Neural cell (in vitro differentiated cells): ENCODE results near the gene FAM163B. TPM values are rescaled to one million over a fixed set of nuclear protein-coding genes. Genes with fewer than 3 reads are reported as not detected.

ENCODE experiments used
- H2AFZ ChIP-seq: fragments of 200-600, 300-800 bp; sonication (generic), shearing (Covaris generic); 2 replicates; pipeline ENCODE4 v1.6.0; 2014; ENCODE audit warnings: low read depth, mild to moderate bottlenecking, antibody characterized with exemption, low read length, moderate library complexity
- H3F3A ChIP-seq: fragments of 200-600 bp; shearing (Covaris generic); 2 replicates; pipeline ENCODE4 v1.6.1; 2016; ENCODE audit warnings: mild to moderate bottlenecking, moderate library complexity, mixed read lengths, antibody characterized with exemption, low read length; ENCODE audit not compliant: insufficient read depth, poor library complexity, severe bottlenecking
- H3K27ac ChIP-seq: fragments of 200-600, 300-800 bp; sonication (generic), shearing (Covaris generic); 2 replicates; pipeline ENCODE4 v1.5.1; 2014; ENCODE audit warnings: mild to moderate bottlenecking, low read length, moderate library complexity
- H3K27me3 ChIP-seq: fragments of 300-800, 200-600 bp; sonication (generic), shearing (Covaris generic); 2 replicates; pipeline ENCODE4 v1.6.0; 2014; ENCODE audit warnings: mild to moderate bottlenecking, low read depth, low read length, moderate library complexity; ENCODE audit not compliant: insufficient read depth
- H3K36me3 ChIP-seq: fragments of 300-800, 200-600 bp; sonication (generic), shearing (Covaris generic); 2 replicates; pipeline ENCODE4 v1.5.1; 2014; ENCODE audit warnings: mild to moderate bottlenecking, antibody characterized with exemption, low read length, moderate library complexity; ENCODE audit not compliant: insufficient read depth
- H3K4me2 ChIP-seq: fragments of 300-800, 200-600 bp; sonication (generic), shearing (Covaris generic); 2 replicates; pipeline ENCODE4 v1.6.0; 2014; ENCODE audit warnings: mild to moderate bottlenecking, low read length
- H3K4me3 ChIP-seq: fragments of 300-800, 200-600 bp; sonication (generic), shearing (Covaris generic); 2 replicates; pipeline ENCODE4 v1.5.1; 2014; ENCODE audit warnings: mild to moderate bottlenecking, low read length, moderate library complexity
- H3K79me2 ChIP-seq: fragments of 200-600 bp; shearing (Covaris generic); replicated peaks from 2 replicates; pipeline ENCODE4 v1.6.0; 2014; ENCODE audit warnings: mild to moderate bottlenecking, low read length, moderate library complexity; ENCODE audit not compliant: insufficient read depth
- H3K9ac ChIP-seq: fragments of 300-800, 200-600 bp; sonication (generic), shearing (Covaris generic); 2 replicates; pipeline ENCODE4 v1.6.1; 2016; ENCODE audit warnings: mild to moderate bottlenecking, low read length, mixed read lengths
- H3K9me2 ChIP-seq: fragments of 200-600 bp; shearing (Covaris generic); 2 replicates; pipeline ENCODE4 v1.6.1; 2016; ENCODE audit warnings: mild to moderate bottlenecking, low read length, mixed read lengths; ENCODE audit not compliant: insufficient read depth
- H3K9me3 ChIP-seq: fragments of 200-600, 300-800 bp; sonication (generic), shearing (Covaris generic); 2 replicates; pipeline ENCODE4 v1.6.1; 2016; ENCODE audit warnings: mild to moderate bottlenecking, mixed run types, low read length, moderate library complexity, mixed read lengths
- H4K20me1 ChIP-seq: fragments of 200-600 bp; shearing (Covaris generic); 2 replicates; pipeline ENCODE4 v1.6.1; 2016; ENCODE audit warnings: mild to moderate bottlenecking, mixed run types; ENCODE audit not compliant: insufficient read depth
- CTCF ChIP-seq: fragments of 450-650 bp; IDR thresholded peaks from 2 replicates; pipeline ENCODE4 v1.5.1; 2014; ENCODE audit warnings: antibody characterized with exemption, mild to moderate bottlenecking, moderate library complexity; ENCODE audit not compliant: poor library complexity, severe bottlenecking
- EP300 ChIP-seq: fragments of 450-650 bp; conservative IDR thresholded peaks from 2 replicates; pipeline ENCODE4 v1.6.1; 2014; ENCODE audit warnings: antibody characterized with exemption, mild to moderate bottlenecking, moderate library complexity; ENCODE audit not compliant: poor library complexity, severe bottlenecking
- EZH2 ChIP-seq: fragments of 200-600, 300-800 bp; shearing (Covaris generic), sonication (generic); IDR thresholded peaks from 2 replicates; pipeline ENCODE4 v1.6.1; 2014; ENCODE audit warnings: antibody characterized with exemption, low read length, borderline replicate concordance, mild to moderate bottlenecking; ENCODE audit not compliant: insufficient read depth, poor library complexity, severe bottlenecking
- MXI1 ChIP-seq: fragments of 450-650 bp; conservative IDR thresholded peaks from 2 replicates; pipeline ENCODE4 v1.6.1; 2014; ENCODE audit warnings: antibody characterized with exemption, mild to moderate bottlenecking; ENCODE audit not compliant: poor library complexity, severe bottlenecking
- POLR2AphosphoS5 ChIP-seq: IDR thresholded peaks from 2 replicates; pipeline ENCODE4 v1.6.1; 2012
- RAD21 ChIP-seq: fragments of 450-650 bp; conservative IDR thresholded peaks from 2 replicates; pipeline ENCODE4 v1.6.1; 2014; ENCODE audit warnings: antibody characterized with exemption, mild to moderate bottlenecking, moderate library complexity
- REST ChIP-seq: IDR thresholded peaks from 2 replicates; pipeline ENCODE4 v1.6.1; 2012; ENCODE audit warnings: borderline replicate concordance
- SMC3 ChIP-seq: fragments of 450-650 bp; conservative IDR thresholded peaks from 2 replicates; pipeline ENCODE4 v1.6.1; 2014; ENCODE audit warnings: antibody characterized with exemption, mild to moderate bottlenecking, moderate library complexity; ENCODE audit not compliant: poor library complexity
- TAF1 ChIP-seq: IDR thresholded peaks from 2 replicates; pipeline ENCODE4 v1.6.1; 2012; ENCODE audit warnings: low read depth
- polyA plus RNA-seq: library from polyadenylated mRNA; depleted of rRNA; stranded (reverse); fragments of >200 nt; gene quantifications from 2 replicates; pipeline ENCODE4 v1.2.3, GENCODE V29; 2014

FAM163B gene
- polyA plus RNA-seq, 1 donor from 2014 or later = 1.5 TPM

GRCh38 chr9:133579601-133580418, 29.4 kb downstream of the FAM163B start:
- TF ChIP-seq TAF1 (no peak), MXI1 (no peak), POLR2AphosphoS5 (no peak), RAD21 (no peak)
- peak overlapping the region; percentile 25 for H3K9ac ChIP-seq
- H3K9me3 ChIP-seq = no peaks in the 10 kb centered on the region
- peak overlapping the region; percentile 1 for H3K27ac ChIP-seq
- H3K36me3 ChIP-seq = no peaks in the 10 kb centered on the region
- no peaks in the 10 kb centered on the region for H3F3A ChIP-seq
- no peaks in the 10 kb centered on the region for H3K79me2 ChIP-seq
- H2AFZ ChIP-seq = no peak overlapping the region
- H3K27me3 ChIP-seq = no peaks in the 10 kb centered on the region
- no peaks in the 10 kb centered on the region for H3K9me2 ChIP-seq
- H3K4me2 ChIP-seq = no peak overlapping the region
- H3K4me3 ChIP-seq = no peak overlapping the region
- no peaks in the 10 kb centered on the region for H4K20me1 ChIP-seq

GRCh38 chr9:133578524-133579441, 30.4 kb downstream of the FAM163B start:
- Histone ChIP-seq H2AFZ (no peak overlapping the region), H3K9me2 (no peaks in the 10 kb centered on the region), H3K36me3 (no peaks in the 10 kb centered on the region), H3K27me3 (no peaks in the 10 kb centered on the region), H3K9ac (no peak overlapping the region), H3K79me2 (no peaks in the 10 kb centered on the region), H3F3A (no peaks in the 10 kb centered on the region), H4K20me1 (no peaks in the 10 kb centered on the region), H3K9me3 (no peaks in the 10 kb centered on the region), H3K4me2 (no peak overlapping the region), H3K27ac (no peak overlapping the region), H3K4me3 (no peak overlapping the region)
- TF ChIP-seq TAF1 = no peak
- no peak for TF ChIP-seq CTCF
- no peak for TF ChIP-seq RAD21
- TF ChIP-seq EZH2 = no peak
- TF ChIP-seq REST = no peak
- no peak for TF ChIP-seq SMC3
- TF ChIP-seq MXI1 = no peak
- TF ChIP-seq POLR2AphosphoS5 = no peak
- no peak for TF ChIP-seq EP300
